Neural crest cell (in vitro differentiated cells): ENCODE measurements around the gene ELFN1. TPM values are rescaled to one million over a fixed set of nuclear protein-coding genes. Genes with fewer than 3 reads are reported as not detected.

Source experiments
- DNase-seq: peaks from one replicate; pipeline ENCODE4 v3.0.0; 2021; ENCODE audit warnings: low read depth, mixed read lengths, low spot score
- H3K27ac Mint-ChIP-seq: one replicate; pipeline ENCODE4 v1.8.0; 2021; ENCODE audit warnings: mild to moderate bottlenecking, mixed read lengths; ENCODE audit not compliant: unreplicated experiment
- H3K27me3 Mint-ChIP-seq: 2 replicates; pipeline ENCODE4 v1.8.0; 2021; ENCODE audit warnings: low read depth, mild to moderate bottlenecking, mixed read lengths
- H3K36me3 Mint-ChIP-seq: 2 replicates; pipeline ENCODE4 v1.8.0; 2021; ENCODE audit warnings: low read depth, mild to moderate bottlenecking, mixed read lengths
- H3K4me1 Mint-ChIP-seq: 2 replicates; pipeline ENCODE4 v1.8.0; 2021; ENCODE audit warnings: mixed read lengths
- H3K4me3 Mint-ChIP-seq: one replicate; pipeline ENCODE4 v1.8.0; 2021; ENCODE audit warnings: mild to moderate bottlenecking, mixed read lengths
- H3K9me3 Mint-ChIP-seq: 2 replicates; pipeline ENCODE4 v1.8.0; 2021; ENCODE audit warnings: mixed read lengths
- CTCF ChIP-seq: fragments of 200-600 bp; sonication (generic); conservative IDR thresholded peaks from 2 replicates; pipeline ENCODE4 v1.5.0; 2021; ENCODE audit warnings: antibody characterized with exemption, mild to moderate bottlenecking
- total RNA-seq: library from RNA; stranded (reverse); gene quantifications from 2 replicates; pipeline ENCODE4 v1.2.1, GENCODE V29; 2021

The ELFN1 gene
- total RNA-seq, 1 donor from 2014 or later, result 8.5 TPM

GRCh38 chr7:1661461-1661860 is 8.6 kb upstream of the ELFN1 start:
- Mint-ChIP-seq H3K9me3 (no peaks in the 10 kb centered on the region), H3K4me1 (no peaks in the 10 kb centered on the region), H3K27ac (no peak overlapping the region), H3K27me3 (peaks cover 65% of the 10 kb centered on the region), H3K4me3 (peak overlapping the region; percentile 49), H3K36me3 (no peaks in the 10 kb centered on the region)
- TF ChIP-seq CTCF, result no peak
- DNase-seq, result no peak

- no peak for DNase-seq
- no peak for TF ChIP-seq CTCF
- Mint-ChIP-seq H3K9me3 (no peaks in the 10 kb centered on the region), H3K36me3 (no peaks in the 10 kb centered on the region), H3K4me1 (no peaks in the 10 kb centered on the region), H3K27ac (no peak overlapping the region), H3K4me3 (no peak overlapping the region), H3K27me3 (peaks cover 63% of the 10 kb centered on the region)
These were observed 8.0 kb upstream of the ELFN1 start for GRCh38 chr7:1662101-1662500.

- Mint-ChIP-seq H3K27ac (no peak overlapping the region), H3K27me3 (peaks cover 61% of the 10 kb centered on the region), H3K4me3 (no peak overlapping the region), H3K9me3 (no peaks in the 10 kb centered on the region), H3K36me3 (no peaks in the 10 kb centered on the region), H3K4me1 (no peaks in the 10 kb centered on the region)
- TF ChIP-seq CTCF, result no peak
- no peak for DNase-seq
These were observed 7.3 kb upstream of the ELFN1 start for GRCh38 chr7:1662767-1663166.

GRCh38 chr7:1663223-1663622 is 6.9 kb upstream of the ELFN1 start:
- no peak for TF ChIP-seq CTCF
- Mint-ChIP-seq H3K4me3 (peak overlapping the region; percentile 34), H3K9me3 (no peaks in the 10 kb centered on the region), H3K36me3 (no peaks in the 10 kb centered on the region), H3K4me1 (no peaks in the 10 kb centered on the region), H3K27ac (no peak overlapping the region), H3K27me3 (peaks cover 60% of the 10 kb centered on the region)
- DNase-seq, result no peak

- Mint-ChIP-seq H3K27me3 (peaks cover 61% of the 10 kb centered on the region), H3K4me1 (peaks cover 3% of the 10 kb centered on the region), H3K9me3 (no peaks in the 10 kb centered on the region), H3K36me3 (no peaks in the 10 kb centered on the region), H3K27ac (no peak overlapping the region), H3K4me3 (no peak overlapping the region)
- TF ChIP-seq CTCF, result no peak
- no peak for DNase-seq
These were observed 6.0 kb upstream of the ELFN1 start for GRCh38 chr7:1663857-1664651.
